HCT116 (cell line): ENCODE results near the gene KCNMB2. TPM values are rescaled to one million over a fixed set of nuclear protein-coding genes. Genes with fewer than 3 reads are reported as not detected.

Experiments used
- ATAC-seq: fragments of 200-7000 bp; cut with Tn5 transposase; 2 replicates; pipeline ENCODE4 v1.9.1; 2020; ENCODE audit warnings: mild to moderate bottlenecking, moderate library complexity
- BruUV-seq: library from RNA; stranded (reverse); fragments of 400-500 nt; replicated peaks from 2 replicates; lab custom pipeline; 2021; lab: Mats Ljungman, UMichigan
- CTCF ChIA-PET: fragments of 300-600 bp; sonication (Branson Sonifier 250); formaldehyde crosslinking; loops from one replicate; lab custom pipeline; 2021; ENCODE audit warnings: antibody characterized with exemption; lab: Charles Lee
- POLR2A ChIA-PET: fragments of 300-600, 350-600 bp; sonication (Branson Sonifier 250); formaldehyde crosslinking; loops from one replicate; lab custom pipeline; 2021; ENCODE audit warnings: antibody characterized with exemption; lab: Charles Lee
- RAD21 ChIA-PET, 2 experiments: fragments of 300-600 bp; sonication (Branson Sonifier 250); formaldehyde crosslinking; loops; one replicate each; lab custom pipeline; 2023; ENCODE audit warnings: low total read pairs in 2 of 2; ENCODE audit not compliant: uncharacterized antibody in 2 of 2, unreplicated experiment in 2 of 2, low non-redundant PET in 1 of 2; lab: Charles Lee
- DNase-seq: peaks from one replicate; pipeline ENCODE4 v3.0.0-alpha.2; 2010; ENCODE audit warnings: low read depth, low spot score
- H2AFZ ChIP-seq: fragments of 200-600 bp; shearing (Covaris generic), sonication (generic); 2 replicates; pipeline ENCODE4 v1.6.1; 2017; ENCODE audit warnings: low read depth, mixed run types, mixed read lengths, antibody characterized with exemption, low read length; ENCODE audit not compliant: poor library complexity, severe bottlenecking
- H3K27ac ChIP-seq: 2 replicates; pipeline ENCODE4 v1.5.1; 2012; ENCODE audit warnings: low read depth, low read length
- H3K27me3 ChIP-seq: fragments of 200-600 bp; sonication (generic); 2 replicates; pipeline ENCODE4 v1.6.1; 2016; ENCODE audit warnings: mixed run types, low read length, mixed read lengths; ENCODE audit not compliant: insufficient read depth
- H3K36me3 ChIP-seq, 2 experiments: fragments of 200-500 bp in 1 of 2; fragments of 200-600 bp in 1 of 2; sonication (Bioruptor generic) in 1 of 2; sonication (generic) in 1 of 2; 2 replicates each; pipeline versions ENCODE4 v1.5.1 to v1.6.1; 2014 to 2016; ENCODE audit warnings: low read length in 2 of 2, inconsistent platforms in 1 of 2, mixed read lengths in 1 of 2, mixed run types in 1 of 2; ENCODE audit not compliant: insufficient read depth in 2 of 2, control insufficient read depth in 1 of 2
- H3K4me1 ChIP-seq, 2 experiments: fragments of 200-600 bp in 1 of 2; sonication (generic) in 1 of 2; 2 replicates each; pipeline versions ENCODE4 v1.5.1 to v1.6.1; 2012 to 2017; ENCODE audit warnings: low read length in 2 of 2, inconsistent platforms in 1 of 2, mild to moderate bottlenecking in 1 of 2, mixed read lengths in 1 of 2, mixed run types in 1 of 2, moderate library complexity in 1 of 2; ENCODE audit not compliant: insufficient read depth in 2 of 2, control insufficient read depth in 1 of 2
- H3K4me2 ChIP-seq: fragments of 200-600 bp; sonication (generic); 2 replicates; pipeline ENCODE4 v1.6.1; 2017; ENCODE audit warnings: mixed run types, low read length, mixed read lengths
- H3K4me3 ChIP-seq, 2 experiments: fragments of 200-600 bp in 1 of 2; sonication (generic) in 1 of 2; replicated peaks in 1 of 2; 2 replicates each; pipeline ENCODE4 v1.5.1; 2011 to 2016; ENCODE audit warnings: low read length in 2 of 2, control low read depth in 1 of 2, low read depth in 1 of 2, mild to moderate bottlenecking in 1 of 2, mixed read lengths in 1 of 2, mixed run types in 1 of 2
- H3K79me2 ChIP-seq: fragments of 200-600 bp; sonication (generic); 2 replicates; pipeline ENCODE4 v1.6.1; 2017; ENCODE audit warnings: mild to moderate bottlenecking, mixed run types, low read length, moderate library complexity, mixed read lengths; ENCODE audit not compliant: insufficient read depth
- H3K9ac ChIP-seq: fragments of 200-600 bp; sonication (generic); 2 replicates; pipeline ENCODE4 v1.6.1; 2016; ENCODE audit warnings: low read length, mixed read lengths
- H3K9me2 ChIP-seq: fragments of 200-600 bp; sonication (generic), shearing (Covaris generic); 2 replicates; pipeline ENCODE4 v1.6.1; 2017; ENCODE audit warnings: mixed run types, mild to moderate bottlenecking, moderate library complexity; ENCODE audit not compliant: insufficient read depth
- H3K9me3 ChIP-seq, 2 experiments: fragments of 200-500 bp in 1 of 2; fragments of 200-600 bp in 1 of 2; sonication (Bioruptor generic) in 1 of 2; sonication (generic) in 1 of 2; 2 replicates each; pipeline ENCODE4 v1.6.1; 2014 to 2017; ENCODE audit warnings: low read length in 2 of 2, mixed read lengths in 2 of 2, inconsistent platforms in 1 of 2, low read depth in 1 of 2, mild to moderate bottlenecking in 1 of 2, mixed run types in 1 of 2, moderate library complexity in 1 of 2; ENCODE audit not compliant: control insufficient read depth in 1 of 2, insufficient read depth in 1 of 2
- H4K20me1 ChIP-seq: fragments of 200-600 bp; sonication (generic), shearing (Covaris generic); 2 replicates; pipeline ENCODE4 v1.6.1; 2017; ENCODE audit warnings: mixed run types, mild to moderate bottlenecking, moderate library complexity; ENCODE audit not compliant: insufficient read depth
- CBX3 ChIP-seq: IDR thresholded peaks from 2 replicates; pipeline ENCODE4 v1.6.1; 2012; ENCODE audit warnings: low read depth
- EGR1 ChIP-seq: IDR thresholded peaks from 2 replicates; pipeline ENCODE4 v1.6.1; 2012; ENCODE audit warnings: low read depth
- ELF1 ChIP-seq: IDR thresholded peaks from 2 replicates; pipeline ENCODE4 v1.6.1; 2012; ENCODE audit warnings: low read depth, borderline replicate concordance
- EZH2 ChIP-seq: fragments of 200-600 bp; sonication (generic); IDR thresholded peaks from 2 replicates; pipeline ENCODE4 v1.6.1; 2017; ENCODE audit warnings: antibody characterized with exemption, mixed run types
- EZH2phosphoT487 ChIP-seq: fragments of 200-600 bp; IDR thresholded peaks from 2 replicates; pipeline ENCODE4 v1.6.1; 2018; ENCODE audit warnings: antibody characterized with exemption, borderline replicate concordance
- JUND ChIP-seq: IDR thresholded peaks from 2 replicates; pipeline ENCODE4 v1.6.1; 2012
- POLR2A ChIP-seq: IDR thresholded peaks from 2 replicates; pipeline ENCODE4 v1.7.0; 2011; ENCODE audit warnings: borderline replicate concordance; ENCODE audit not compliant: insufficient read depth, insufficient read length; ENCODE audit errors: extremely low read depth
- RAD21 ChIP-seq: IDR thresholded peaks from 2 replicates; pipeline ENCODE4 v1.6.1; 2012; ENCODE audit warnings: low read depth, mild to moderate bottlenecking
- SP1 ChIP-seq: IDR thresholded peaks from 2 replicates; pipeline ENCODE4 v1.6.1; 2012; ENCODE audit warnings: low read depth
- SRF ChIP-seq: IDR thresholded peaks from 2 replicates; pipeline ENCODE4 v1.6.1; 2012; ENCODE audit warnings: low read depth
- TCF7L2 ChIP-seq: IDR thresholded peaks from 2 replicates; pipeline ENCODE4 v1.7.0; 2011; ENCODE audit warnings: borderline replicate concordance, inconsistent platforms; ENCODE audit not compliant: insufficient read depth, insufficient read length; ENCODE audit errors: extremely low read depth
- YY1 ChIP-seq: IDR thresholded peaks from 2 replicates; pipeline ENCODE4 v1.6.1; 2011; ENCODE audit warnings: low read length, low read depth, moderate library complexity, mild to moderate bottlenecking; ENCODE audit not compliant: insufficient replicate concordance; ENCODE audit errors: extremely low read depth
- ZFX ChIP-seq: fragments of 450-650 bp; IDR thresholded peaks from 2 replicates; pipeline ENCODE4 v1.6.1; 2017
- ZNF274 ChIP-seq: fragments of 200-500 bp; sonication (Bioruptor generic); IDR thresholded peaks from 2 replicates; pipeline ENCODE4 v1.6.1; 2014; ENCODE audit warnings: mild to moderate bottlenecking, low read depth, low read length, inconsistent platforms
- intact Hi-C: fragments of 100-400 bp; cut with micrococcal nuclease; formaldehyde crosslinking; loops from 2 replicates; pipeline ENCODE4 v1.10.0; 2022
- total RNA-seq: library from RNA; stranded (reverse); gene quantifications from one replicate; pipeline ENCODE4 v1.2.1, GENCODE V29; 2021; ENCODE audit not compliant: unreplicated experiment
- TF ChIP-seq, protein P1 (sequence below), 3 experiments: fragments of 200-600 bp in 1 of 3; sonication (generic) in 1 of 3; IDR thresholded peaks in 2 of 3; conservative IDR thresholded peaks in 1 of 3; 2 replicates each; pipeline ENCODE4 v1.5.1; 2012 to 2017; ENCODE audit warnings: low read depth in 2 of 3, low read length in 2 of 3, antibody characterized with exemption in 1 of 3, borderline replicate concordance in 1 of 3, control low read depth in 1 of 3, mild to moderate bottlenecking in 1 of 3, mixed read lengths in 1 of 3, mixed run types in 1 of 3, moderate library complexity in 1 of 3; ENCODE audit not compliant: insufficient read depth in 1 of 3
- TF ChIP-seq, protein P2 (sequence below): IDR thresholded peaks from 2 replicates; pipeline ENCODE4 v1.6.1; 2012; ENCODE audit warnings: low read depth

The KCNMB2 gene
- total RNA-seq, 1 experiment from 2014 or later = not detected

DNA sequence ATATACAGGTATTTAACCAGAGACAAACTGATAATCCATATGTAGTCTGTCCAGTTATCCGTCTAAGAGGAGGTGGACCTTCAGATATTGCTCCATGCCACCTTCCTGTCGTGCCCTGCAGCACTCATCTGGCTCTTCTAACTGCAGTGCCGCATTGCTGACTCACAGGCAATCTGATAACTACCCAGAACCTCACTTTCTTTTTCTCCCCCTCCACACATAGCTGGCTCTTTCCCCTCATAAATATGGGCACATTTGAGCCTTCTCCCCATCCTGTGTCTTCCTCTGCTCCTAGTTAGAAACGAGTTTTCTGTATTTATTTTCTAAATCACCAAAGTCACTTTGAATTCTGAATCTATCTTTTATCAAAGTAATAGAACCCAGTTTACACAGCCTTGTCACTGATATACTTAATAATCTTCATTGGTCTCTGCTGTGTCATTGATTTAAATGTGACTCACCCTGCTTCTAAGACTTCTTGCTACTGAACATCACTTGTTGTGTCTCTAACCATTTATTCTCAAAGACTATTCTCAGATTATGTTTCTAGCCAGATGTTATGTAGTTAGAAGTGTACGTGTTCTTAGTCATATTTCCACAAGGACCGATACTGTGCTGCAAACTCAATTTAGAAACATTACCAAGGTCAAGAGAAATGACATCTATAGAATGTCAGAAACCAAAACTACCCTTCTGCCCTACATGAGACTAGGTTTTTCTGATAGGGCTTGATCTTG, 17.4 kb upstream of the KCNMB2 start:
- H3K9me3 ChIP-seq = no peaks in the 10 kb centered on the region
- H3K4me2 ChIP-seq = no peak overlapping the region
- TF ChIP-seq POLR2A (no peak), EZH2 (no peak), TCF7L2 (no peak), ZFX (no peak), CBX3 (no peak)
- no peak overlapping the region for H3K4me3 ChIP-seq
- intact Hi-C loops = no loop called here
- ChIA-PET CTCF (no interaction called here), RAD21 (no interaction called here), POLR2A (no interaction called here)
- no peaks in the 10 kb centered on the region for H3K36me3 ChIP-seq
- H3K4me1 ChIP-seq = no peaks in the 10 kb centered on the region
- H2AFZ ChIP-seq = no peak overlapping the region
- H3K27me3 ChIP-seq = no peaks in the 10 kb centered on the region
- BruUV-seq = no TSS peak
- H3K9ac ChIP-seq = no peak overlapping the region
- DNase-seq = no peak
- H4K20me1 ChIP-seq = no peaks in the 10 kb centered on the region
- H3K27ac ChIP-seq = no peak overlapping the region
- no peaks in the 10 kb centered on the region for H3K79me2 ChIP-seq
- no peaks in the 10 kb centered on the region for H3K9me2 ChIP-seq
- no peak for ATAC-seq

DNA sequence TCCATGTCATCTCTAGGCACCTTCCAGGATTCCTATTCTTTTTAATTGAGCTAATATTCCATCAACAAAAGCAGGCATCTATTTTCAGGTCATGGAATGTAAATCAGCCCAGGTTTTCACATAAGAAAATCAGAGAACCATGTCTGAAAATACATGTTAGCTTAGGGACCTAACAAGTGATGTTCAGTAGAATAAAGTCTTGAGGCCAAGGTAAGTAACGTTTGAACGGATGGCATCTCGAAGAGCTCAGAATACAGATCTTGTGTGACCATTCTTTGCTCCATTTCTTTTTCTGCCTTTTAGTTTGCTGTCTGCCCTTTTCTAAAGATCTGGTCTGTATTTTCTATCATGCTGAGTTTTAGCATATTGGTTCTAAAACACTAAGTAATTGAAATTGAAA, 16.5 kb upstream of the KCNMB2 start:
- H3K9me3 ChIP-seq = no peaks in the 10 kb centered on the region
- no peaks in the 10 kb centered on the region for H3K36me3 ChIP-seq
- no peaks in the 10 kb centered on the region for H3K9me2 ChIP-seq
- no peaks in the 10 kb centered on the region for H3K27me3 ChIP-seq
- no peaks in the 10 kb centered on the region for H3K79me2 ChIP-seq
- no peaks in the 10 kb centered on the region for H3K4me1 ChIP-seq
- H3K4me2 ChIP-seq = no peak overlapping the region
- no peaks in the 10 kb centered on the region for H4K20me1 ChIP-seq
- ChIA-PET CTCF (no interaction called here), POLR2A (no interaction called here), RAD21 (no interaction called here)
- intact Hi-C loops = no loop called here
- no peak overlapping the region for H3K4me3 ChIP-seq
- no TSS peak for BruUV-seq
- ATAC-seq (no peak), DNase-seq (no peak)
- H3K9ac ChIP-seq = no peak overlapping the region
- H2AFZ ChIP-seq = no peak overlapping the region
- H3K27ac ChIP-seq = no peak overlapping the region
- TF ChIP-seq EGR1 (no peak), POLR2A (no peak), ZNF274 (no peak), SP1 (no peak), SRF (no peak), RAD21 (no peak), ELF1 (no peak), EZH2 (no peak), JUND (no peak), YY1 (no peak), EZH2phosphoT487 (no peak), CBX3 (no peak)
- TF ChIP-seq, protein P1, sequence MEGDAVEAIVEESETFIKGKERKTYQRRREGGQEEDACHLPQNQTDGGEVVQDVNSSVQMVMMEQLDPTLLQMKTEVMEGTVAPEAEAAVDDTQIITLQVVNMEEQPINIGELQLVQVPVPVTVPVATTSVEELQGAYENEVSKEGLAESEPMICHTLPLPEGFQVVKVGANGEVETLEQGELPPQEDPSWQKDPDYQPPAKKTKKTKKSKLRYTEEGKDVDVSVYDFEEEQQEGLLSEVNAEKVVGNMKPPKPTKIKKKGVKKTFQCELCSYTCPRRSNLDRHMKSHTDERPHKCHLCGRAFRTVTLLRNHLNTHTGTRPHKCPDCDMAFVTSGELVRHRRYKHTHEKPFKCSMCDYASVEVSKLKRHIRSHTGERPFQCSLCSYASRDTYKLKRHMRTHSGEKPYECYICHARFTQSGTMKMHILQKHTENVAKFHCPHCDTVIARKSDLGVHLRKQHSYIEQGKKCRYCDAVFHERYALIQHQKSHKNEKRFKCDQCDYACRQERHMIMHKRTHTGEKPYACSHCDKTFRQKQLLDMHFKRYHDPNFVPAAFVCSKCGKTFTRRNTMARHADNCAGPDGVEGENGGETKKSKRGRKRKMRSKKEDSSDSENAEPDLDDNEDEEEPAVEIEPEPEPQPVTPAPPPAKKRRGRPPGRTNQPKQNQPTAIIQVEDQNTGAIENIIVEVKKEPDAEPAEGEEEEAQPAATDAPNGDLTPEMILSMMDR (IDR thresholded peaks at IDR 0.05 in 2 of 3, conservative IDR thresholded peaks at IDR 0.05 in 1 of 3; ENCODE audit: borderline replicate concordance in 1 of 3, insufficient read depth in 1 of 3, low read depth in 2 of 3, low read length in 2 of 3) = no peak
- TF ChIP-seq, protein P2, sequence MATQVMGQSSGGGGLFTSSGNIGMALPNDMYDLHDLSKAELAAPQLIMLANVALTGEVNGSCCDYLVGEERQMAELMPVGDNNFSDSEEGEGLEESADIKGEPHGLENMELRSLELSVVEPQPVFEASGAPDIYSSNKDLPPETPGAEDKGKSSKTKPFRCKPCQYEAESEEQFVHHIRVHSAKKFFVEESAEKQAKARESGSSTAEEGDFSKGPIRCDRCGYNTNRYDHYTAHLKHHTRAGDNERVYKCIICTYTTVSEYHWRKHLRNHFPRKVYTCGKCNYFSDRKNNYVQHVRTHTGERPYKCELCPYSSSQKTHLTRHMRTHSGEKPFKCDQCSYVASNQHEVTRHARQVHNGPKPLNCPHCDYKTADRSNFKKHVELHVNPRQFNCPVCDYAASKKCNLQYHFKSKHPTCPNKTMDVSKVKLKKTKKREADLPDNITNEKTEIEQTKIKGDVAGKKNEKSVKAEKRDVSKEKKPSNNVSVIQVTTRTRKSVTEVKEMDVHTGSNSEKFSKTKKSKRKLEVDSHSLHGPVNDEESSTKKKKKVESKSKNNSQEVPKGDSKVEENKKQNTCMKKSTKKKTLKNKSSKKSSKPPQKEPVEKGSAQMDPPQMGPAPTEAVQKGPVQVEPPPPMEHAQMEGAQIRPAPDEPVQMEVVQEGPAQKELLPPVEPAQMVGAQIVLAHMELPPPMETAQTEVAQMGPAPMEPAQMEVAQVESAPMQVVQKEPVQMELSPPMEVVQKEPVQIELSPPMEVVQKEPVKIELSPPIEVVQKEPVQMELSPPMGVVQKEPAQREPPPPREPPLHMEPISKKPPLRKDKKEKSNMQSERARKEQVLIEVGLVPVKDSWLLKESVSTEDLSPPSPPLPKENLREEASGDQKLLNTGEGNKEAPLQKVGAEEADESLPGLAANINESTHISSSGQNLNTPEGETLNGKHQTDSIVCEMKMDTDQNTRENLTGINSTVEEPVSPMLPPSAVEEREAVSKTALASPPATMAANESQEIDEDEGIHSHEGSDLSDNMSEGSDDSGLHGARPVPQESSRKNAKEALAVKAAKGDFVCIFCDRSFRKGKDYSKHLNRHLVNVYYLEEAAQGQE = no peak
